T-helper 2 cell (primary cell): ENCODE data around the gene KPNA4.
A peak's percentile ranks its signal among the peaks of the same experiment; 100 is the strongest.
"Not testable (repeated sequence)": the region's sequence is repeated elsewhere in the genome, so short reads cannot be mapped to it uniquely, and the experiment has no call there.

Experiments
- DNase-seq, 5 experiments: peaks; one replicate each; pipeline versions ENCODE4 v3.0.0 to v3.0.0-alpha.2; 2012 to 2022
- total RNA-seq, 2 donors: gene quantifications; one replicate each; lab custom pipeline; 2026; lab: John Stamatoyannopoulos, UW

KPNA4 gene, protein sequence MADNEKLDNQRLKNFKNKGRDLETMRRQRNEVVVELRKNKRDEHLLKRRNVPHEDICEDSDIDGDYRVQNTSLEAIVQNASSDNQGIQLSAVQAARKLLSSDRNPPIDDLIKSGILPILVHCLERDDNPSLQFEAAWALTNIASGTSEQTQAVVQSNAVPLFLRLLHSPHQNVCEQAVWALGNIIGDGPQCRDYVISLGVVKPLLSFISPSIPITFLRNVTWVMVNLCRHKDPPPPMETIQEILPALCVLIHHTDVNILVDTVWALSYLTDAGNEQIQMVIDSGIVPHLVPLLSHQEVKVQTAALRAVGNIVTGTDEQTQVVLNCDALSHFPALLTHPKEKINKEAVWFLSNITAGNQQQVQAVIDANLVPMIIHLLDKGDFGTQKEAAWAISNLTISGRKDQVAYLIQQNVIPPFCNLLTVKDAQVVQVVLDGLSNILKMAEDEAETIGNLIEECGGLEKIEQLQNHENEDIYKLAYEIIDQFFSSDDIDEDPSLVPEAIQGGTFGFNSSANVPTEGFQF
- 129 to 172 reads per million in 2 donors for total RNA-seq

DNA sequence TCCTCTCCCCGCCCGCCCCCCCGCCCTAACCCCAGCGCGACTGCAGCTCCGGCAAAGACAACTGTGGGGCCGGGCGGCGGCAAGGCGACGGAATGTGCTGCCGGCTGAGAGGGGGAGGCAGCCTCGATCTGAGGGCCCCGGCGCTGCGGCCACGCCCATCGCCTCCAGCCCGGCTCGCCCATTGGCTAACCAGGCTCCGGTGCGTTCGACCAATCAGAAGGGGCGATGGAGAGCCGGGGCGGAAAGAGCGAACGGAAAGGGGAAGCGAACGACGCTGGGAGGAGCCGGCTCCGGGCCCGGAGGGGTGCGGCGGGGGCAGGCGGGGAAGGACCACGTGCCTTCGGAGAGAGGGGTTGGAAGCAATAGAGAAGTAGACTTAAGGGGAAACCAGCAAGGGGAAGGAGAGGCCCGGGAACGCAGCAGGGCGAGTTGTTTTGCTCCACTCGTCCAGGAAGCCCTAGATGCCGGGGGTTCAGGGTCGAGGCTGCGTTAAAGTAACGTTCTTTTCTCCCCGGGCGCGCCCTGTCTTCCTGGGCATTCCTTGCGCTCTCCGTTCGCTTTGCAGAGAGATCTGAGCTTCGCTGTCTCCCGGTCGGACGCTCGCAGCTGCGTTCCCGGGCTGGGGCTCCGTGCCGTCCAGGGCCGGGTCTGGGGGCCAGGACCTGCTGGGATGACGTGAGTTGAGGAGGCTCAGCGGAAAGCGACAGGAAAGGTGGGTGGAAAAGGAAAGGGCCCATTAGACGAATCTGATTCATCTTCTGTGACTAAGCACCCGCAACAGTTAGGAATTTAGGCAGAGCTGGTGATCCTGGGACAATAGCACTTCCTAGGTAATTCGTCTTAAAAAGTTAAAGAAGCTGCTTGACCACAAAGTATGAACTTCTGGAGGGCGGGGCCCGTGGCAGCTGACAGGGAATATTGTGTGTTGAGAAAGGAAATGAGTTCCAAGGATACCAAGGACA is at the start of gene KPNA4:
Gene KPNA4, minus strand, starts transcription at position 130 of the 962 bp plus-strand sequence. CDS start 289 bp downstream, outside the sequence.
- DNase-seq: peak; percentile 91 to 98 (median 96)

DNA sequence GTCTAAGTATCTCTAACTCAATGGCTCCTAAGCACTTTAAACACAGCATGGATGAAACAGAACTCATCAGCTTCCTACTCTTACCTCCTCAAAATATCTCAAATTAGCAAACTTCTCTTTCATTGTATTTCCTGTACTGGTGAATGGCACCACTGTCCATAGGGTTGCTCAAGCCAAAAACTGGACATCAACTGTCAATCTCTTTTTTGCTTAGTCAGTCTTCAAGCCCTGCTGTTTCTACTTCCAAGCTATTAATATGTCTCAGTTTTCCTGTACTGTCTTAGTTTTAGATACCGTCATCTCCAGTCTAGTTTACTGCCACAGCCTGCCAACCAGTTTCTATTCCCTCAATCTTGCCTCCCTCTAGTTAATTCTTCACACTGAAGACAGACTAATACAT is 48.3 kb upstream of the KPNA4 start:
- no peak for DNase-seq

DNA sequence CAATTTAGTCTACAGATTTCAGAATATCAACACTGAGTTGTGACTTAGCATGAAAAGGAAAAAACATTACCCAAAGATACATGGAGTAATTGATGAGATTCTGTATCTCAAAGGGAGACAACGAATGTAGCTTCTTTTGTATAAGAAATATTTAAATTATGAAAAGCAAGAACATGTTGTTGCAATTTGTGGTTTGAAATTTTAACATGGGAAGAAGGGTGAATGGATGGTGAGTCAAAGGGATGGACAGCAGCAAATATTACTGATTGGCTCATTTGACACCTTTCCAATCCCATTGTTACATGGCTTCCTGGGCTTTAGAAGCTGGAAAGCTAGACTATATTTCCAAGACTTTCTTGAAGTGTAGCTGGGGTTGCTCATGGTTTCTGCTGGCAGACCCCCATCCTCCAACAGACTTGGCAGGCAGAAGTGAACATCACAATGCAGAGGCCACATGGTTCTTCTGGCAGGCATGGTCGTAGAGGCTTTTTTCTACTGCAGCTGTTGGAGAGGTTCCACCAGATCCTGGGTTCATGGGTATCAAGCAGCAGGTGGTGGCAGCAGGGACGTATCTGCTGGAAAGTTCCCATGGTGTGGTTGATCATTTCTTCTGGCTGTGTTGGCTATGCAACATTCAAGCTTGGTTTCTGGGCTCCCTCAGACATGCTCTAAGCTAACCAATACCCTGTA is 47.2 kb upstream of the KPNA4 start:
- no peak for DNase-seq

DNA sequence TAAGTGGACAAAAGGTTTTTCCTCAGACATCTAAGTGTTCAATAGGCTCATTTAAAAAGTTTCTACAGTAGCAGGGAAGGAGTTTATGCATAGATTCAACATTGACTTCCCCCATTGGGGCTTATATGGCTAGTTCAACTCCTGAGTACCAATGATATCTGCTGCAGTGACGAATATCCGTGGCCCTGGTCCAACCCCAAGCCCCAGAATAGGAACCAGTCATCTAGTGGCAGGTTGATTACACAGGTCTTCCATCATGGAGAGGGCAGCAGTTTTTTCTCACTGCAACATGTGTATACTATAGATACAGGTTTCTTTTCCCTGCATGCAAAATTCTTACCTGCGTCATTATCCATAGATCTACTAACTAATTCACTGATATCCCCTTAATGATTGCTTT is 45.8 kb upstream of the KPNA4 start:
- no peak for DNase-seq

DNA sequence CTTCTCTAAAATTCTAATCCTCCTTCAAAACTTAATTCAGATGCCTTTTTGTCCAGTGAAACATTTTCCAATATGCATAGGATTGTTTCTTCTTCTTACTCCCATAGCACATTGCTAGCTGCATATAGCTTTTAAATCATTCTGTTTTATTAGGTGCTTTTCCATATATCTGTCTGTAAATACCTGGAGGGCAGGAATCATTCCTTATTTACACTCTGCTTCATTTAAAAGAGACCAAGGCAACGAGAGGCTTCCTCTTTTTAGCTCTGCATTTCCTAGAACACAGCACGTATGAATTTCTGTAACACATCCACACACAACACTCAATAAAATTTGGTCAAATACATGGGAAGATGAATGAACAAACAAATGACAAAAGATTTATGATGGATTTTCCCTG is 43.5 kb upstream of the KPNA4 start:
- no peak for DNase-seq

DNA sequence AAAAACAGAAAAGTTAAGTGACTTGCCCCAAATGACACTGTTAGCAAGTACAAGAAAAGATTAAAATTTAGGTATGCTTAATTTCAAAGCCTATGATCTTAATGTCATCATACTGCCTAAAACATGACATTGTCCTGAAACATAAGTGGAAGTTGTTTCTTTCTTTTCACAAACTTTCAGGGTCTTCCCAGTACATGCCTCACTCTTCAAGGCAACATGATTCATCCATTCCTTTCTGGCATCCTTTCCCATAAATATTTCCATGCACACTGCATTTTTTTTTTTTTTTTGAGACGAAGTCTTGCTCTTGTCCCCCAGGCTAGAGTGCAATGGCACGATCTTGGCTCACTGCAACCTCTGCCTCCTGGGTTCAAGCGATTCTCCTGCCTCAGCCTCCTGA is 42.5 kb upstream of the KPNA4 start:
- no peak for DNase-seq

DNA sequence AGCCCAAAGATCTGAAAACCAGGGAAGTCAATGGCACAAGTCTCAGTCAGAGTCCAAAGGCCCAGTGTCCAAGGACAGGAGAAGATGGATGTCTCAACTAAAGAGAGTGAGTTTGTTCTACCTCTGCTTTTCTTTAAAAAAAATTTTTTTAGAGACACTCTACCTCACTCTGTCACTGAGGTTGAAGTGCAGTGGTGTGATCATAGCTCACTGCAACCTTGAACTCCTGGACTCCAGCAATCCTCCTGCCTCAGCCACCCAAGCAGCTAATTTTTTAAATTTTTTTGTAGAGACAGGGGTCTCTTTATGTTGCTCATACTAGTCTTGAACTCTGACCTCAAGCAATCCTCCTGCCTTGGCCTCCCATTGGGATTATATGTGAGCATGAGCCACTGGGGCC is 39.9 kb upstream of the KPNA4 start:
- DNase-seq: no peak

DNA sequence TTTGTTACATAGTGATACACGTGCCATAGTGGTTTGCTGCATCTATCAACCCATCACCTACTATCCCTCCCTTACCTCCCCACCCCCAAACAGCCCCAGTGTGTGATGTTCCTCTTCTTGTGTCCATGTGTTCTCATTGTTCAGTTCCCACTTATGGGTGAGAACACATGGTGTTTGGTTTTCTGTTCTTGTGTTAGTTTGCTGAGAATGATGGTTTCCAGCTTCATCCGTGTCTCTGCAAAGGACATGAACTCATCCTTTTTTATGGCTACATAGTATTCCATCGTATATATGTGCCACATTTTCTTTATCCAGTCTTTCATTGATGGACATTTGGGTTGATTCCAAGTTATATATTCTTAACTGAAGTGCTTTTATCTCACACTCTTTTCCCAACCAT is 38.5 kb upstream of the KPNA4 start:
- DNase-seq: not testable (repeated sequence)

DNA sequence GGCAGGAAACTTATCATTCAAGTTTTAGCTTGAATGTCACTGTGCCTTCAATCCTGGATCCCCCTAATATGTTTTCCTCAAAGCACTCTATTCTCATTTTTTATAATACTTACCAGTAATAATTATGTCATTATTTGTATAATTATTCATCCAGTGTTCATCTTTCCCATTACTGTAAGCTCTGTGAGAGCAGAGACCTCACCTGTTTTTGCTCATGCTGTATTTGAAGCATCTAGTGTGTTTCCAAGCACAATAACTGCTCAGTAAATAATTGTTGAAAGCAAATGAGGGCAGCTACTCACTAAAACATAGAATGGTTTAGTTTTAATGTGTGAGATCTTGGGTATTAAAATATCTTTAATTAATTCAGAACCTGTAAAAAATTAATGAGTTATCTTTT is 36.9 kb upstream of the KPNA4 start:
- DNase-seq: no peak

DNA sequence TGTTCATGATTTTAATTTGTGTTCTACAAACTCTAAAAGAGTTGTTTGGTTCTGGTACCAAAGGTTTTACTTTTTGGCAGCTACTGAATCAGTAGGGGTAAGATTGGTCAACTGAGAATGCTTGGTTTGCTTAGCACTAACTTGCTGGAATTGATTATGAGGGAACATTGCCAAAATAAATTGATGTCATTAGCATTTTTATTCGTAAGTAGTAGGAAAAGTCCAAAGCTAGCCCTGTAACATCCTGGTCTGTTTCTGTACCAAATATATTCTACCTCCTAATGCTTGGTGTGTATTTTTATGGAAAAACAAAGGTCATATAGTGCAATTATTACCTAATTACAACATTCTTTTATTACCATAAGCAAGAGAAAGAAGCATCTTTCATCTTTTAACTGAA is 35.9 kb upstream of the KPNA4 start:
- no peak for DNase-seq

DNA sequence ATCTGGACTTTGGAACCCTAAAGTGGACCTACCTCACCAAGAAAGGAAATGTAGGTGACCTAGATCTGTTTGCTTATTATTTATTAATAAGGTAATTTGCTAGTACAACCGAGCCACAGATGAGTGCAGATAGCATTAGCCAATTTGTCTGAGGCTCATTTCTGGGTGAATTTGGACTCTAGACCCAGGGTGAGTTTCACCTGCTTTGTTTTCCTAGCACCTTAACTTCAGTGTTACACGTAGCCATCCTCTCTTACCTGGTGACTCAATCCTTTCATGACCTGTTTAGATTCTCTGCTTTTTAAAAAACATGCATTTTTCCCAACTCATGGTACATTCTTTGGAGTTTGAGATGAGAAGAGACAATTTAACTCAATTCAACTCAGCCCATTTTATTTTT is 33.5 kb upstream of the KPNA4 start:
- no peak for DNase-seq

DNA sequence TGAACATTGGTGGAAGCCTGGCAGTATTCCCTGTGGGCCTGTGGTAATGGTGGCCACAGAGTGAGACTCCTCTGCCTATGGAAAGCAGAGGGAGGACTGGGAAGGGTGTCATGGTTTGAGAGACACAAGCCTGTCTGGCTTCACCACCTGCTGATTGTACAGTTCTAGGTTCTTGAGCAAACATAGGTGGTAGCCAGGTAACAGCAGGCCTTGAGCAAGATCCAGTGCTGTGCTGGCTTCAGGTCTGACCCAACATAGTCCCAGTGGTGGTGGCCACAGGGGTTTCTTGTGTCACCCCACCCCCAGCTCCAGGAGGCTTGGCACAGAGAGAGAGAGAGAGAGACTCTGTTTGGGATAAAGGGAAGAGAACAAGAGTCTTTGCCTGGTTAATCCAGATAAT is 22.7 kb upstream of the KPNA4 start:
- DNase-seq: no peak

DNA sequence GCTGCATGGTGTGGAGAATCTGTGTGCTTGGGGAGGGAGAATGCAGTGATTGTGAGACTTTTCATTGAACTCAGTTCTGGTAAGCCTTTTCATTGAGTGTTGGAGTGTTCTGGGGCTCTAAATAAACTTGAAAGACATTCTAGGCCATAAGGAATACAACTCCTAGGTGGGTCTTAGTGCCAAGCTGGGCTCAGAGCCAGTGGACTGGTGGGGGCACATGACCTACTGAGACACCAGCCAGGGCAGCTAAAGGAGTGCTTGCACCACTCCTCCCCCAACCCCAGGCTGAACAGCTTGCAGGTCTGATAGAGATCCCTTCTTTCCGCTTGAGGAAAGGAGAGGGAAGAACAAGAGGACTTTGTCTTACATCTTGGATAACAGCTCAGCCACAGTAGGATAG is 21.7 kb upstream of the KPNA4 start:
- no peak for DNase-seq

DNA sequence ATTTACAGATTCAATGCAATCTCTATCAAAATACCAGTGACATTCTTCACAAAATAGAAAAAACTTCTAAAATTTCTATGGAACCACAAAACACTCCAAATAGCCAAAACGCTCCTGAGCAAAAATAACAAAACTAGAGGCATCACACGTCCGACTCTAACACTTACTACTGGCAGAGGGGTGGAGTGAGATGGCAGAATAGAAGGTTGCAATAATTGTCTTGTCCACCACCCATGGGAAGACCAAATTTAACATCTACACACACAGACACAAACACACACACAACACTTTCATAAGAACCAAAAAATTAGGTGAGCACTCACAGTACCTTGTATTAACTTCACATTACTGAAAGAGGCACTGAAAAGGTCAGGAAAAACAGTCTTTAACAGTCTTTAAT is 21.3 kb upstream of the KPNA4 start:
- DNase-seq: no peak

DNA sequence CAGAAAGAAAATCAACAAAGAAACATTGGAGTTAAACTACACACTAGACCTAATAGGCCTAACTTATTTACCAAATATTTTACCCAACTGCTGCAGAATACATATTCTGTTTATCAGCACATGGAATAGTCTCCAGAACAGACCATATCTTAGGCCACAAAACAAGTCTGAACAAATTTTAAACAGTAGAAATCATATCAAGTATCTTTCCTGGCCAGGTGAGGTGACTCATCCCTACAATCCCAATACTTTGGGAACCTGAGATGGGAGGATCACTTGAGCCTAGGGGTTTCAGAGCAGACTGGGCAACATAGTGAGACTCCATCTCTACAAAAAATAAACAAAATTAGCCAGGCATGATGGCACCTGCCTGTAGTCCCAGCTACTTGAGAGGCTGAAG is 18.1 kb upstream of the KPNA4 start:
- no peak for DNase-seq

DNA sequence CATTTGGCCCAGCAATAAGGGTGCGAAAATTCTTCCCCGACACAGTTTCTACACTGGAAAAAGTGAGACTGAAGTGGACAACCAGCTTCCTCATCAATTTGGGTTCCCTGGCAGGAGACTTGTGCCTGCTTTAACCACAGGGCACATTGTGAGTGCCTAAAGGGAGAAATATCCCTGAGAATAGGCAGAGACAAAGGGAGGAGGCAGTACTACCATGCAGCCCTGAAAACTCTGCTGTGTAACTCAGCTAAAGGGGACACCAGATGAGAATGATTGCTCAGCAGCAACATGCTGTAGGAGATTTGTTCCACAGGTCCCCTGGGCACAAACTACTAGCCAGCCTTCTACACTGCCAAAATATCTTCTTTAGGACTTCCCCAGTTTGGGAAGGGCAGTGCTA is 15.6 kb upstream of the KPNA4 start:
- DNase-seq: no peak

DNA sequence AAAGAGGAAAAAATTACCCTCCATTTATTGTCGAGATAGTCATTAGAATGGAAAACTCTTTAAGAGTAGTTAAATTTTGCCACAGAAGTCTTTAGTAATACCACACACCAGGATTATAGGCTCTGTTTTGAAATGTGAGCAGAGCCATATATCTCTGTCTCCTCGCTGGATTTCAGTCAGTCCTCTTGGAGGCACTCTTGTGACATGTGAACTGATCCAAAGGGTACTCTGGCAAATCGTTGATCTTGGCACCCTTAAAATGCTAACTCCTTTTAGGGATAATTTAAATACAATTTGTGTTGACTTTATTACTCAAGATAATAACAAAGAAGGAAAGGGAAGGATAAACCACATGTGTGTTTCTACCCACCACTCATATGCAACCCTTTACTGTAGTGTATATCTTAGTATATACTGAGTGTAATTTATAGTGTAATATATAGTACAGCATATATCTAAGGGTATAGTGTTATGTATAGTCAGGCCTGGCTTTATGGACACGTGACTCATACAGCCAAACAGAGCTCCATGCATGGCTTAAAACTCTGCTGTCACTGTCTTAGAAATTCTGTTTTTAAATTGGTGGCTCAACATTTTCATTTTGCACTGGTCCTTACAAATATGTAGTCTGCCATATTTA is 12.3 kb upstream of the KPNA4 start:
- no peak for DNase-seq

DNA sequence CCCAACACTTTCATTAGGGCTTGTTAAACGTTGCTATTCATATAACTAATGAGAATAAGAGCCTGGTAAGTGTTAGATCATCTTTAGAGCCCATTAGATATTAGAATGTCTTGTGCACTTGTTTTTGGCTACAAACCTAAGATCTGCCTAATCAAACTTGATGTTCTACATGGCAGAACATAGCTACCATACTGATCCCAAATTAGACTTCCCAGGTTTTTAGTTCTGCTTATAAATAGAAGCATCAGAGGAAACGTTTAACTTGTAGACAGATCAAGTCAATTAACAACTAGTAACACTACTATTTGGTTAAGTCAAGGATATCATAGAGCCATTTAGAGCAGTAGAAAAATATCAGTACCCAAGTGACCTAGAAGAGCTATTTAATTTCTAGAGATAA is 11.7 kb upstream of the KPNA4 start:
- no peak for DNase-seq

DNA sequence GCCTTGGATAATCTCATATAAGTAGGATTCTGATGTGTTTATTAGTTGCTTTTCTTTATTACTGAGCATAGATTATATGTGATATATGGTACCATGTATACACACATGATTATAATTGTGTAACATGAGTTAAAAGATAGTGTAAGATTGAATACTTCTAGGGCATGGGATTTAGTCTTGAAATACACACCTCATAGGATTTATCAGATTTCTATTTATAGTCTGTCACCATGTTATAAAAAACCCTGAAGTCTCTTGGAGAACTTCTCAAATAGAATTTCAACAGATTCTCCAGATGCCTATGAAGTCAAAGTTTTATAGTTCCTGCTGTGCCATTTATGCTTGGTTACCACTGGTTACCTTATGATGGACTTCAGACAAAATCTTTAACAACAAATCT is 11.2 kb upstream of the KPNA4 start:
- DNase-seq: no peak

DNA sequence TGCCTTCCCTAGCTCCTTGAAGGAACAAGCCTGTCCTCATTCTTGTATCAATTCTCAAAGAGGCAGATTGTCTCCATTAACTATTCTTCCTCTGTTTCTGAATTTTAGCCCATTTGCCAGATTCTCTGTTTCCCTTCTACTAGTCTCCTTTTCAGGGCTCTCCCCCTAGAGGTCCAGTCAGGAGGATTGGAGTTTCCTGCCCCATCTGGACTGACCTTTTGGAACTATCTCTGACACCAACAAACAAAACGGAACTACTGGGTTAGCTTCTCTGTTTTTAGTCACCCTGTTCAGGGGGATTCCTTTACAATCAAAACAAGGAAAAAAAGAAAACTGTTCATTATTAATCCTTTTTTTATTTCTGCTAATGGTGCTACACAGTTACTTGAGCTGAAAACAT is 10.2 kb upstream of the KPNA4 start:
- DNase-seq: no peak

DNA sequence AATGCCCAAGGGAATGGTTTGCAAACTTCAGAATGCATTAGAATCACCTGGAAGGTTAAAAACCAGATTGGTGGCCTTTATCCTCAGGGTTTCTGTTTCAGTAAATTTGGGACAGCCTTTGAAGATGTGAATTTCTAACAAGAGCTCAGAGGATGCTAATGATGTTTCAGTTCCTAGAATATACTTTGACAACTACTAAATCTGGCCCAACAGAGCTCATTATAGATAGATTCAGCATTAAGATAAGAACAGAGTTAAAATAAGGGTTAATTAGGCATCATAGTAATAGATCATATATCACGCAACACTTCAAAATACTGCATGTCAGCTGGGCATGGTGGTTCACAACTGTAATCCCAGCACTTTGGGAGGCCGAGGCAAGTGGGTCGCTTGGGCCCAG is 9.3 kb upstream of the KPNA4 start:
- DNase-seq: no peak

DNA sequence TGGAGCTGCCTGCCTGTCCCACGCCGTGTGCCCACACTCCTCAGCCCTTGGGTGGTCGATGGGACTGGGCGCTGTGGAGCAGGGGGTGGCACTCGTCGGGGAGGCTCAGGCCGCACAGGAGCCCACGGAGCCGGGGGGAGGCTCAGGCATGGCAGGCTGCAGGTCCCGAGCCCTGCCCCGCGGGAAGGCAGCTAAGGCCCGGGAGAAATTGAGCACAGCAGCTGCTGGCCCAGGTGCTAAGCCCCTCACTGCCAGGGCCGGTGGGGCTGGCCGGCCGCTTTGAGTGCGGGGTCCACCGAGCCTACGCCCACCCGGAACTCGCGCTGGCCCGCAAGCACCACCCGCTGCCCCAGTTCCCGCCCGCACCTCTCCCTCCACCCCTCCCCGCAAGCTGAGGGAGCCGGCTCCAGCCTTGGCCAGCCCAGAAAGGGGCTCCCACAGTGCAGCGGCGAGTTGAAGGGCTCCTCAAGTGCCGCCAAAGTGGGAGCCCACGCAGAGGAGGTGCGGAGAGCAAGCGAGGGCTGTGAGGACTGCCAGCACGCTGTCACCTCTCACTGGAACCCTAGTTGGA is 8.7 kb upstream of the KPNA4 start:
- not testable (repeated sequence) for DNase-seq
